GM18907 (cell line): ENCODE data around the gene APBA2.
"Not testable (repeated sequence)": the region's sequence is repeated elsewhere in the genome, so short reads cannot be mapped to it uniquely, and the experiment has no call there.

Experiments
- ATAC-seq: cut with Tn5 transposase; IDR thresholded peaks from one replicate; pipeline ENCODE4 v1.9.1; 2021; ENCODE audit warnings: mild to moderate bottlenecking, moderate library complexity; ENCODE audit not compliant: unreplicated experiment

The APBA2 gene

DNA sequence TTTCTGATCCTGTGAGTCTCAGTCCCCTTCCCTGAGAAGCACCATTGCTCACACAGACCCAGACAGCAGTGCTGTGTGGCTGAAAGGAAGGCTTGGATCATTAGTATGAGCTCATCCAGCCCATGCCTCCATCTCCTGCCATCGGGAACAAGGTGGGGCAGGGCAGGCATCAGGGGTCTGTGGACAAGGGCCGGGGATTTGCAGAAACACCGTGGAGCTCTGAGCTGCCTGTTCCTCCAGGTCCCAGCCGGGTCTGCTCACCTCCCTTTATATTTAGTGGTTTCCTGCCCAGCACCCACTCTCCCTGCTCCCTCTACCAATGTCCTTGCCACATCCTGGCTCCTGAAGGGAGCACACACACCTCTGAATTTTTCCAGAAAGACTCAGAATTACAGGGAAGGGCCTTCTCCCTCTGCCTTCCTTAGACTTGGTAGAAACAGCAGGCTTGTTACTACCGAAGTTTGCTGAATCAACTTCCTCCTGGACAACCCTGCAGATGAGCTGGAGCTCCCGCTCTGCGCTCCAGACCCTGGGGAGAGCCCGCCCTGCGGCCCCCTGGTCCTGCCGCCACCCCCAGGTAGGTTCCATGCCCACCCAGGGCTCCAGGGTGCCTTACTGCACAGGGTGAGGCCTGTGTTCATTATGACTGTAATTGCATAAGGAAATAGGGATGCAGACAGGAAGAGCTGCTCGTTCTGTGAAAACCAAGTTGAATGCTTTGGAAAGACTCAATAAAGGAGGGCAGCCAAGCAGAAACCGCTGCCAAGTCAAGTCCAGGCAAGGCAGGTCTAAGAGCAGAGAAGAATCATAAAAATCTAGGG is 255.7 kb downstream of the APBA2 start:
- no peak for ATAC-seq

DNA sequence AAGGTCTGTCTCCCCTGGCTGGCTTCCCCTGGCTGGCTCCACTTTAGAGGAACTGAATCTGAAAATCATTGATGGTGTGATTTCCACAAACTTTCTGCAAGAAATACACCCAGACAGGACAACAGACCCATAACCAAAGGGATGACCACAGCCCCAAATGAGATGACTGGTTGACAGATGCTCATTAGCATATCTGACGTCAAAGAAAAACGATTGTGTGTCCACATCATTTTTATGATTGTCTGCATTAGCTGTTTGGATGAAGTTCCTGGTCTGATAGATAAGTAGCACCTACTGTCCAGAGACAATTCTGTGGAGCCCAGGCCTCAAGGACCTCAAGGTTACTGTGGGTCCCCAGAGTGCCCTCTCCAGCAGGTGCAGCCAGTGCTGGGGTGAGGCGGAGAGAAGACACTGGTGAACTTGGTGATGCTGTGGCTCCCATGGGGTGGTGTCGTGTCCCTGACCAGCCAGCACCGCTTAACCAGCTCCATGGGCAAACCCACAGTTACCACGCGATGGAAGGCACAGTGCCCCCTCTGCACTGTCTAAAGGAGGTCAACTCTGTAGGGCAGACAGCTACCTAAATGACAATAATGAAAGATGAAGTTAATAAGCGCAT is 256.5 kb downstream of the APBA2 start:
- ATAC-seq: no peak

DNA sequence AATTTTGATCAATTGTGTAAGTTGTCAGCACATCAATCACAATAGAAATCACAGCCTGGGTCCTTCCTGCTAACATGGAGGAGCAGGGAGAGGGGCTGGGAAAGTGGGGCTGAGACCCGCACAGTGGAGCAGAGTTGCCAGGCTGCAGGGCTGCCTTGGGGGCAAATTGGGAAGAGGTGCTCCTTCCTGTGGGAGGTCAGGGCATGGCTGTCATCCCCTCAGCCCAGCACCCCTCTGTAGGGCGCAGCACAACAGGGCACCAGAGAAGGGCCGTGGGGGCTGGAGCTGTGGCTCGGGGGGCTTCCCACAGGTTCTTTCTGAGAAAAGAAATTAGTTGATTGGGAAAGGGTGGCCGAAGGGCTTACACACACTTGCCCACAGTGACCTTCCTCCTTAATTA is 257.5 kb downstream of the APBA2 start:
- no peak for ATAC-seq

DNA sequence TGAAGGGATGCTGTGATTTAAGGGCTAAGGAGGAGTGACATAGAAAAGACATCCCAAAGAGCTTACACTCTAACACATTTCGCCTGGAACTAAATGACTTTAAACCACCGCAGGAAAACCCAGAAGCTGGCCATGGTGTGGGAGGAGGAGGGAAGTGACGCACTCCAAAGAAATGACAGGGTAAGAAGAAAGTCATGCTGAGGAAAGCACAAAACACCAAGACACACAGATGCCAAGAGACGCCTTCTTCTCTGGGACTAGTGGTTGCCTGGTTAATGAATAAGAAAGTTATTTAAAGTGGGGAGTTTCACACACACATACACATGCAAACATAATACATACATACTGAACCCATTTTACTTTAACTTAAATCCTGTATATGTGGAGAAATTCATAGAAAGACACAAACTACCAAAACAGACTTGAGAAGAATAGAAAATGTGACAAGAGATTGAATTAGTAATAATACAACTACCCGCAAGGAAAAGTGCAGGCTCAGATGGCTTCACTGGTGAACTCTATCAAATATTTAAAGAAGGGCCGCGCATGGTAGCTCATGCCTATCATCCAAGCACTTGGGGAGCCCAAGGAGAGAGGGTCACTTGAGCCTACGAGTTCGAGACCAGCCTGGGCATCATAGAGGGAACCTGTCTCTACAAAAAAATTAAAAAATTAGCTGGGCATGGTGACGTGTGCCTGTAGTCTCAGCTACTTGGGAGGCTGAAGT is 258.3 kb downstream of the APBA2 start:
- ATAC-seq: peak; percentile 55

DNA sequence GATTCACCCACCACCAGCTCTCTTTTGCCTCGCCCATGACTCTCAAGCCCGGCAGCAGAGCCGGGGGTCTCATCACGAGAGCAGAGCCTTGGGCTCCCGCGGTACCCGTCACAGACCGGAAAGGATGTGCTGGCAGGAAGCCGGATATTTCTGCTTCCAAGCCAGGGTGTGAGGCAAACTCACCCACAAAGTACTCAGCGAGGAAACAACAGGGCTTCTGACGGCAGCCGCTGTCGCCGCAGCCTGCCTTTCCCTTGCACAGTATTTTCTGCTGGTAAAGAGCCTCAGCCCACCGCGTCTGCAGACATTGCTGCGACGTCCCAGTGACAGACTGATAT is 263.9 kb downstream of the APBA2 start:
- no peak for ATAC-seq

DNA sequence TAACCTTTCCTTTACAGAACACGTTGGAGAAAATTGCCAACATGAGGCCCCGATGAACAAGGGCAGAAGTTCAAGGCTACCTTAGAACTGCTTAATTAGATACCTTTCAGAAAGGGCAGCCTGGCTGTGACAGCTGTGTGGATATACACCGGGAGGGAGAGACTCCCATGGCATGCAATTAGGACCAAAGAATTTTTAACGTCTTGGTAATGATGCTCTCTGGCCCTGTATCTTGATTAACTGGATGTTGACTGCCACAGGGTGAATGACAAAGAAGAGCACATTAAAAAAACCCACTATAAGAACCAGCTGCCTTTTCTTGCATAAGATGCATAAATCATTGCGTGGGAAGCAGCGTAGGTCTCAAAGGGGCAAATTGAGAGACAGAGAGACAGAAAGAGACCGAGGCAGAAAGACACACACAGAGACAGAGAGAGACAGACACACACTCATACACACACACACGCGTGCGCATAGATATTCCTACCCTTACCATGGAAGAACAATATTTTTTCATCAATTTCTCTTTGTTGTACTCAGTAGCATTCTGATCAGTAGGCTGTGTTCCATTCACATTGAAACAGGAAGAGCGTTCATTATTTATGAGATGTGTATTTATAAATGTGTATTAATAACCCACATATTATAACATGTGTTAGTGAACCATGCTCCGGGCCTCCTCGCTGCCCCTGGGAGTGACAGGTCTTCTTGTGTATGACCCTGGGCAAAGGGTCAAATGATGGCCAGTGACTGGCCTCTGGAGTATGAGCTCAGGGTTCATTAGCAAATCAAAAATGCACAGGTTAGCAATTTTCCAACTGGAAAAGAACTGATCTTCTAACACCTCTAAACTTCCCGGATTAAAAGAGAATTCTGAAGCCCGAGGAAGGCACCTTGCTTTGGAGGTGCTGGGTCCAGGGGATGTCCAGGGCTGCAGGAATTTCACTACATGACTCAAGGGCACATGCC is 265.0 kb downstream of the APBA2 start:
- ATAC-seq: no peak

DNA sequence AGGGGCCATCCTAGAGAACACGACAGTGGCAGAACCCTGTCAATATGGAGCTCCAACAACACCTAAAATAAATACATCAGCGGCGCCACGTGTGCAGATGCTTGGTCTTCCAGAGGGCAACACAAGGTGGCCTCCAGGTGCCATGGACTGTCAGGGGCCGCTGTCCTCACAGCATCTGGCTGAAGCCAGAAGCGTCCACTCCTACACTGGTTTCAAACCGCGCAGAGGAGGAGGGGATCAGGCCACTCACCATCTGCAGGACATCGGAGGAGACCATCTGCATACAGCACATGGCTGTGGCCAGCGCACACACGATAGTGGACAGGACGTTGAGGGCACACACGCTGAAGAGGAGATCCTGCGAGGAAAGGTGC is 265.7 kb downstream of the APBA2 start:
- ATAC-seq: no peak

DNA sequence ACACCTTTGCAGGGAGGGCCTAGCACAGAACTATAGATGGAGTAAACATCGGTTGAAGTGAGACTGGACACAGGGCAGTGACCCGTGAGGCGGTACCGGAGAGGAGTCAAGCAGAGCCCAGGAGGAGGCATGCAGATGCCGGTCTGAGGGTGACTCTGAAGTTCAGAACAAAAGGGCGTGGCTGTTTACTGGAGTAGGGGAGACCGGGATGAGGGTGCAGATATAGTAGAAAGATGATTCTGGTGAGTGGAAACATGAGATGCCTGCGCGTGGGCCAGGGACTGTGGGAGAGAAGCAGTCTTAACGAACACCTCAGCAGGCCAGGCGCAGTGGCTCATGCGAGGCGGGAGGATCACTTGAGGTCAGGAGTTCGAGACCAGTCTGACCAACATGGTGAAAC is 270.7 kb downstream of the APBA2 start:
- ATAC-seq: no peak

DNA sequence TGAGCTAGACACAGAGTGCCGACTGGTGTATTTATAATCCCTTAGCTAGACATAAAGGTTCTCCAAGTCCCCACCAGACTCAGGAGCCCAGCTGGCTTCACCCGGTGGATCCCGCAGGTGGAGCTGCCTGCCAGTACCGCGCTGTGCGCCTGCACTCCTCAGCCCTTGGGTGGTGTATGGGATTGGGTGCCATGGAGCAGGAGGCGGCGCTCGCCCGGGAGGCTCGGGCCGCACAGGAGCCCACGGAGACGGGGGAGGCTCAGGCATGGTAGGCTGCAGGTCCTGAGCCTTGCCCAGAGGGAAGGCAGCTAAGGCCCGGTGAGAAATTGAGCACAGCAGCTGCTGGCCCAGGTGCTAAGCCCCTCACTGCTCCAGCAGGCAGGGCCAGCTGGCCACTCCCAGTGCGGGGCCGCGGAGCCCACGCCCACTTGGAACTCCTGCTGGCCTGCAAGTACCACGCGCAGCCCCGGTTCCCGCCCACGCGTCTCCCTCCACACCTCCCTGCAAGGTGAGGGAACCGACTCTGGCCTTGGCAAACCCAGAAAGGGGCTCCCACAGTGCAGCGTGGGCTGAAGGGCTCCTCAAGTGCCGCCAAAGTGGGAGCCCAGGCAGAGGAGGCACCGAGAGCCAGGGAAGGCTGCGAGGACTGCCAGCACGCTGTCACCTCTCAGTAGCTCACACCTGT is 274.1 kb downstream of the APBA2 start:
- no peak for ATAC-seq

DNA sequence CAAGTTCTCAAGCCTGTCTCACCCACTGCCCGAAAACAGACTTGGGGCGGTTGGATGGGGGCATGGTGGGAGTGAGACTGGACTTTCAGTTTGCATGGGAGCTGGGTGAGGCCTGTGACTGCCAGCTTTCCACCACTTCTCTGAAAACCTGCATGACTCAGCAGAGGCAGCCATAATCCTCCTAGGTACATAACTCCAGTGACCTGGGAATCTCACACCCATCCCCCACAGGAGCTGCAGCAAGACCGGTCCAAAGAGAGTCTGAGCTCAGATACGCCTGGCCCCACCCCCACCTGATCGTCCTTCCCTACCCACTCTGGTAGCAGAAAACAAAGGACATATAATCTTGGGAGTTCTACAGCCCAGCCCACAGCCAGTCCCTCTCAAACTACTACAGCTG is 276.6 kb downstream of the APBA2 start:
- no peak for ATAC-seq

DNA sequence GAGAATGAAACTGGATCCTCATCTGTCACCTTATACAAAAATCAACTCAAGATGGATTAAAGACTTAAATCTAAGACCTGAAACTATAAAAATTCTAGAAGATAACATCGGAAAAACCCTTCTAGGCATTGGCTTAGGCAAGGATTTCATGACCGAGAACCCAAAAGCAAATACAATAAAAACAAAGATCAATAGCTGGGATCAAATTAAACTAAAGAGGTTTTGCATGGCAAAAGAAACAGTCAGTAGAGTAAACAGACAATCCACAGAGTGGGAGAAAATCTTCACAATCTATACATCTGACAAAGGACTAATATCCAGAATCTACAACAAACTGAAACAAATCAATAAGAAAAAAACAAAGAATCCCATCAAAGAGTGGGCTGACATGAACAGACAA is 281.3 kb downstream of the APBA2 start:
- not testable (repeated sequence) for ATAC-seq
